Astrocyte (in vitro differentiated cells and primary cell): ENCODE results near the gene MNT. TPM values are rescaled to one million over a fixed set of nuclear protein-coding genes. Genes with fewer than 3 reads are reported as not detected.
"Not testable (repeated sequence)": the region's sequence is repeated elsewhere in the genome, so short reads cannot be mapped to it uniquely, and the experiment has no call there.

Experiments
- DNase-seq: peaks from one replicate; pipeline ENCODE4 v3.0.0-alpha.2; 2010; ENCODE audit warnings: low read depth
- FAIRE-seq: peaks from 2 replicates; lab custom pipeline; 2011; peaks lifted over from hg19 to GRCh38; lab: Jason Lieb, UNC
- H2AFZ ChIP-seq: 2 replicates; pipeline ENCODE4 v1.6.0; 2012; ENCODE audit warnings: low read depth, low read length, inconsistent platforms
- H3K27ac ChIP-seq: 2 replicates; pipeline ENCODE4 v1.5.1; 2011; ENCODE audit warnings: low read depth, low read length, inconsistent platforms
- H3K27me3 ChIP-seq: 2 replicates; pipeline ENCODE4 v1.6.0; 2011; ENCODE audit warnings: low read length, inconsistent platforms; ENCODE audit not compliant: insufficient read depth
- H3K36me3 ChIP-seq: 2 replicates; pipeline ENCODE4 v1.5.1; 2011; ENCODE audit warnings: low read length, inconsistent platforms; ENCODE audit not compliant: insufficient read depth
- H3K4me1 ChIP-seq: 2 replicates; pipeline ENCODE4 v1.5.1; 2011; ENCODE audit warnings: low read length, inconsistent platforms; ENCODE audit not compliant: insufficient read depth
- H3K4me2 ChIP-seq: 2 replicates; pipeline ENCODE4 v1.6.0; 2012; ENCODE audit warnings: low read length, inconsistent platforms
- H3K4me3 ChIP-seq: 2 replicates; pipeline ENCODE4 v1.5.1; 2011; ENCODE audit warnings: low read depth, mild to moderate bottlenecking, low read length, inconsistent platforms; ENCODE audit not compliant: insufficient read depth
- H3K79me2 ChIP-seq: 2 replicates; pipeline ENCODE4 v1.6.0; 2012; ENCODE audit warnings: mild to moderate bottlenecking, low read length, inconsistent platforms; ENCODE audit not compliant: insufficient read depth
- H3K9ac ChIP-seq: 2 replicates; pipeline ENCODE4 v1.6.0; 2012; ENCODE audit warnings: mild to moderate bottlenecking, low read length, inconsistent platforms
- H3K9me3 ChIP-seq: 2 replicates; pipeline ENCODE4 v1.5.1; 2012; ENCODE audit warnings: low read depth, mild to moderate bottlenecking, low read length, inconsistent platforms; ENCODE audit not compliant: insufficient read depth
- H4K20me1 ChIP-seq: 2 replicates; pipeline ENCODE4 v1.6.0; 2012; ENCODE audit warnings: low read length, inconsistent platforms; ENCODE audit not compliant: insufficient read depth
- H3K27ac Mint-ChIP-seq: one replicate; pipeline ENCODE4 v1.8.0; 2021; ENCODE audit warnings: mild to moderate bottlenecking, mixed read lengths; ENCODE audit not compliant: unreplicated experiment
- H3K27me3 Mint-ChIP-seq: one replicate; pipeline ENCODE4 v1.8.0; 2021; ENCODE audit warnings: low read depth, mixed read lengths; ENCODE audit not compliant: unreplicated experiment
- H3K36me3 Mint-ChIP-seq: one replicate; pipeline ENCODE4 v1.8.0; 2021; ENCODE audit warnings: low read depth, mixed read lengths; ENCODE audit not compliant: unreplicated experiment
- H3K4me1 Mint-ChIP-seq: one replicate; pipeline ENCODE4 v1.8.0; 2021; ENCODE audit warnings: low read depth, mixed read lengths; ENCODE audit not compliant: unreplicated experiment
- H3K4me3 Mint-ChIP-seq: one replicate; pipeline ENCODE4 v1.8.0; 2021; ENCODE audit warnings: mild to moderate bottlenecking, moderate library complexity, mixed read lengths; ENCODE audit not compliant: unreplicated experiment
- H3K9me3 Mint-ChIP-seq: one replicate; pipeline ENCODE4 v1.8.0; 2021; ENCODE audit warnings: mild to moderate bottlenecking, mixed read lengths; ENCODE audit not compliant: unreplicated experiment
- EZH2 ChIP-seq: IDR thresholded peaks from 2 replicates; pipeline ENCODE4 v1.6.1; 2012; ENCODE audit warnings: mild to moderate bottlenecking, low read length, inconsistent platforms; ENCODE audit not compliant: insufficient read depth
- total RNA-seq: library from RNA; stranded (reverse); gene quantifications from 2 replicates; pipeline ENCODE4 v1.2.1, GENCODE V29; 2021
- TF ChIP-seq, protein P1 (sequence below): IDR thresholded peaks from 2 replicates; pipeline ENCODE4 v1.5.1; 2011; ENCODE audit warnings: low read depth, mild to moderate bottlenecking, inconsistent platforms, low read length, moderate library complexity; ENCODE audit not compliant: insufficient read depth

Gene MNT
- total RNA-seq, 1 donor from 2014 or later = 29.1 TPM

DNA sequence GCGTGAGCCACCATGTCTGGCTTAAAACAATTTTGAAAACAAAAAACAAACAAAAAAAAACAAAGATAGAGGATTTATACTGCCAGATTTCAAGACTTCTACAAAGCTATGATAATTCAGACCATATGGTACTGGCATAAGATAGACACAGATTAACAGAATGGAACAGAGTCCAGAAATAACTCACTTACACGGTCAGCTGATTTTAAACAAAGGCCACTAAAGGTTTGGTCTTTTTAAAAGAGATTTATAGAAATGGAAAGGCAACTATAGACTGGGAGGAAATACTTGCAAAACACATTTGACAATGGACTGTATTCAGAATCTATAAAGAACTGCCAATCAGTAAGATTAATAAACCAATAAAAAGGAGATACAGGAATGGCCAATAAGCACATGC, 48.6 kb upstream of the MNT start:
- H3K36me3 Mint-ChIP-seq = peaks cover 6% of the 10 kb centered on the region
- H3K9me3 ChIP-seq = no peaks in the 10 kb centered on the region

DNA sequence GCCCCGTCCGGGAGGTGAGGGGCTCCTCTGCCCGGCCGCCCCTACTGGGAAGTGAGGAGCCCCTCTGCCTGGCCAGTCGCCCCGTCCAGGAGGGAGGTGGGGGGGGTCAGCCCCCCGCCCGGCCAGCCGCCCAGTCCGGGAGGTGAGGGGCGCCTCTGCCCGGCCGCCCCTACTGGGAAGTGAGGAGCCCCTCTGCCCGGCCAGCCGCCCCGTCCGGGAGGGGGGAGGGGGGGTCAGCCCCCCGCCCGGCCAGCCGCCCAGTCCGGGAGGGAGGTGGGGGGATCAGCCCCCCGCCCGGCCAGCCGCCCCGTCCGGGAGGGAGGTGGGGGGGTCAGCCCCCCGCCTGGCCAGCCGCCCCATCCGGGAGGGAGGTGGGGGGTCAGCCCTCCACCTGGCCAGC, 46.6 kb upstream of the MNT start:
- not testable (repeated sequence) for H3K4me3 ChIP-seq, H3K9me3 Mint-ChIP-seq, H2AFZ ChIP-seq, H3K36me3 Mint-ChIP-seq, H4K20me1 ChIP-seq, H3K9me3 ChIP-seq, DNase-seq, H3K4me1 Mint-ChIP-seq, H3K27me3 ChIP-seq, H3K9ac ChIP-seq, H3K79me2 ChIP-seq, H3K4me1 ChIP-seq, H3K27me3 Mint-ChIP-seq, H3K4me2 ChIP-seq, H3K27ac ChIP-seq, H3K27ac Mint-ChIP-seq, FAIRE-seq, H3K36me3 ChIP-seq, H3K4me3 Mint-ChIP-seq

More for the DNA sequence above, 48.6 kb upstream of the MNT start:
- FAIRE-seq (no peak), DNase-seq (no peak)
- H3K4me3 Mint-ChIP-seq = no peak overlapping the region
- peaks cover 3% of the 10 kb centered on the region for H3K36me3 ChIP-seq
- H3K79me2 ChIP-seq = no peaks in the 10 kb centered on the region
- H3K27me3 ChIP-seq = no peaks in the 10 kb centered on the region
- H3K27me3 Mint-ChIP-seq = no peaks in the 10 kb centered on the region
- no peaks in the 10 kb centered on the region for H3K4me1 Mint-ChIP-seq
- H2AFZ ChIP-seq = no peak overlapping the region
- no peak overlapping the region for H3K4me3 ChIP-seq
- peaks cover 6% of the 10 kb centered on the region for H4K20me1 ChIP-seq
- H3K9ac ChIP-seq = no peak overlapping the region
- no peak overlapping the region for H3K4me2 ChIP-seq
- no peak overlapping the region for H3K27ac Mint-ChIP-seq
- no peaks in the 10 kb centered on the region for H3K4me1 ChIP-seq
- peaks cover 2% of the 10 kb centered on the region for H3K9me3 Mint-ChIP-seq
- TF ChIP-seq EZH2 = no peak
- TF ChIP-seq, protein P1, sequence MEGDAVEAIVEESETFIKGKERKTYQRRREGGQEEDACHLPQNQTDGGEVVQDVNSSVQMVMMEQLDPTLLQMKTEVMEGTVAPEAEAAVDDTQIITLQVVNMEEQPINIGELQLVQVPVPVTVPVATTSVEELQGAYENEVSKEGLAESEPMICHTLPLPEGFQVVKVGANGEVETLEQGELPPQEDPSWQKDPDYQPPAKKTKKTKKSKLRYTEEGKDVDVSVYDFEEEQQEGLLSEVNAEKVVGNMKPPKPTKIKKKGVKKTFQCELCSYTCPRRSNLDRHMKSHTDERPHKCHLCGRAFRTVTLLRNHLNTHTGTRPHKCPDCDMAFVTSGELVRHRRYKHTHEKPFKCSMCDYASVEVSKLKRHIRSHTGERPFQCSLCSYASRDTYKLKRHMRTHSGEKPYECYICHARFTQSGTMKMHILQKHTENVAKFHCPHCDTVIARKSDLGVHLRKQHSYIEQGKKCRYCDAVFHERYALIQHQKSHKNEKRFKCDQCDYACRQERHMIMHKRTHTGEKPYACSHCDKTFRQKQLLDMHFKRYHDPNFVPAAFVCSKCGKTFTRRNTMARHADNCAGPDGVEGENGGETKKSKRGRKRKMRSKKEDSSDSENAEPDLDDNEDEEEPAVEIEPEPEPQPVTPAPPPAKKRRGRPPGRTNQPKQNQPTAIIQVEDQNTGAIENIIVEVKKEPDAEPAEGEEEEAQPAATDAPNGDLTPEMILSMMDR = no peak
- H3K27ac ChIP-seq = no peak overlapping the region

DNA sequence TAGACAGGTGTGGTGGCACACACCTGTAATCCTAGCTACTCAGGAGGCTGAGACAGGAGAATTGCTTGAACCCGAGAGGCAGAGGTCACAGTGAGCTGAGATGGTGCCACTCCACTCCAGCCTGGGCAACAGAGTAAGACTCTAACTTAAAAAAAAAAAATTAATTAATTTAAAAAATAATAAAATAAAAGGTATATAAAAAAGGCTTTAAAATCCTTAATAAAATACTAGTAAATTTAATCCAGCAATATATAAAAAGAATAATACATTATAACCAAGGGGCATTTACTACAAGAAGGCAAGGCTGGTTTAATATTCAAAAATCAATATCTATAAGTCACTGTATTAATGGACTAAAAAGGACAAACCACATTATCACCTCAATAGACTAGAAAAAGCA, 44.8 kb upstream of the MNT start:
- no peaks in the 10 kb centered on the region for H3K27me3 ChIP-seq
- no peak for DNase-seq
- Mint-ChIP-seq H3K9me3 (peaks cover 2% of the 10 kb centered on the region), H3K4me3 (no peak overlapping the region), H3K27ac (no peak overlapping the region), H3K4me1 (no peaks in the 10 kb centered on the region), H3K27me3 (no peaks in the 10 kb centered on the region), H3K36me3 (peaks cover 11% of the 10 kb centered on the region)
- H3K79me2 ChIP-seq = no peaks in the 10 kb centered on the region
- FAIRE-seq = no peak
- H4K20me1 ChIP-seq = no peaks in the 10 kb centered on the region
- no peak overlapping the region for H3K27ac ChIP-seq
- H3K4me1 ChIP-seq = peaks cover 1% of the 10 kb centered on the region
- H2AFZ ChIP-seq = no peak overlapping the region
- no peak for TF ChIP-seq EZH2
- TF ChIP-seq, protein P1 = no peak
- peaks cover 8% of the 10 kb centered on the region for H3K36me3 ChIP-seq
- no peak overlapping the region for H3K9ac ChIP-seq
- no peaks in the 10 kb centered on the region for H3K9me3 ChIP-seq
- H3K4me3 ChIP-seq = no peak overlapping the region
- no peak overlapping the region for H3K4me2 ChIP-seq
